ENCODE results near the gene DNMT3A.
"Not testable (repeated sequence)": the region's sequence is repeated elsewhere in the genome, so short reads cannot be mapped to it uniquely, and the experiment has no call there.

The DNMT3A gene

DNA sequence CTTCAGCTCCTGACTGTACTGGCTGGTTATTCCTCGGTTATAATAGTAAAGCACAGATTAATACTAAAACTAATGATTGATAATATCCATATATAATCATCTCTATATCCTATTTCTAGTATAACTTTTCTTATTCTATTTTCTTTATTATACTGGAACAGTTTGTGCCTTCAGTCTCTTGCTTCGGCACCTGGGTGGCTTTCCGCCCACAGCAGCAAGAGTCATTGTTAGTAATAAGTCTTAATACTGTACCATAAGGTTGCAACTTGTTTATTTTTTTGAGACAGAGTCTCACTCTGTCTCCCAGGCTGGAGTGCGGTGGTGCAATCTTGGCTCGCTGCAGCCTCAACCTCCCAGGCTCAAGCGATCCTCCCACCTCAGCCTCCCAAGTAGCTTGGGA lies 130.8 kb downstream of the DNMT3A start:
- not testable (repeated sequence) for DNase-seq (ENCODE audit: low read depth in 2 of 2)

DNA sequence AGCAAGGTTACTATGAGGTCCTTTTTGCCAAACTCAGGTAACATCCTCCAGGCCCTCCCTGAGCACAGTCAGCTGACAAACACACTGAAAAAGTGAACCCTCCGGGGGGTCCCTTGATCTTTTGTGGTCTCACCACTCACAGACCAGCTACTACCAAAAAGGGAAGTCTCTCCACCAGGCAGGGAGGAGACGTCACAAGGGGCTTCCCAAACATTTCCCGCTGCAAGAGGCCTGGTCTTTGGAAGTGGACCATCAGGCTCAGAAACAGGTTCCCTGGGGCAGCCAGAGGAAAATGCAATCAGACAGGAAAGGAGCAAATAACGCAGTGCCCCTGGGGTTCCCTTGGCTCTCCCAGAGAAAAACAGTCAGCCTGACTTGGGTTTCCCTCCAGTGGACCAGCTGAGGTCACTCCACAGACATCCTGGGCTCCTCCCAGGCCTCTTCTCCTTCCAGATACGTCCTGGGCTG lies 134.6 kb downstream of the DNMT3A start:
- no peak for DNase-seq (ENCODE audit: low read depth in 2 of 2)

DNA sequence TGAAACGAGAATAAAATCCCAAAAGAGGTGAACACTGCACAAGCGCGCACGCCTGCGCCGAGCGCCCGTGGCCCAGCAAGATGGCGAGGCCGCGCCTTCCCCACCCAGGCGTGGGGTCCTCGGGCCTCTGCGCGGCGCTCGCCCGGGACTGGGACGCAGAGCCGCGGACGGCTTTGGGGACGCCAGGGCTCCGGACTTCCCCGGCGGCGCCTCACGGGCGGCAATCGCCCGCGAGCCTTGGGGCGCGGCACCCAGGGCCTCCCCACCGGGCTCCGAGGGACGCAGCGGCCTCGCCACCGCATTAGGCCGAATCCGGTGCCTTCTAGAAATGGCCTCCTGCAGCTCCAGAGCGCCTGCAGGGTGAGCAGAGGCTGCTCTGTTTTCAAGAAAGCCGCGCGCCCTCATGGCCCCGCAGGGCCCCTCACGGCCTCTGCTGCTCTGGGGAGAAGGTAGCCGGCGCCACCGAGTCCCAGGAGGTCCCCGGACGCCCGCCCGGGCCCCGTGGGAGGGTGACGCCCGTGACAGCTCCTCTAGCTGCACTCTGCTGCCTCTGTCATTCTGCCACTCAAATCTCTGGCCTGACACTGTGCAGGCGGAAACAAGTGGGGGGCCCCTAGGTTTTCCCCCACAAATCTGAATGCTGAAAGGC lies 137.4 kb downstream of the DNMT3A start:
- DNase-seq (ENCODE audit: low read depth in 2 of 2): no peak

DNA sequence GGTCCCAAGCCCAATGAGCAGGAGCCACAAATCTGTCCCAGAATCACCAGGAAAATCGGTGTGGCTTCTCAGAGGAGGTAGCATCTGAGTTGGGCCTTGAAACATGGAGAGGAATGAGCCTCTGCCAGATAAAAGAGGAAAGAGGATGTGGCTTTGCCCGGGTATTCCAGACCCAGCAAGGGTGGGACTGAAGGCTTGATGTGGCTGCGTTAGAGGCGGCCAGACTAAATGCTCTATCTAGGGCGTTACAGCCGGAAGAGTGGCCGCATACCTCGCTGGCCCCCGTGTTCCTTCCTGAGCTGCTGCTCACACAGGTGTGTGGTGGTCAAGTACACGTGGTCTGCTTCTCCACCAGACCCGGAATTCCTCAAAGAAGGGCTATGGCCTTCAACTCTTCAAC lies 139.4 kb downstream of the DNMT3A start:
- DNase-seq (ENCODE audit: low read depth in 2 of 2): no peak

DNA sequence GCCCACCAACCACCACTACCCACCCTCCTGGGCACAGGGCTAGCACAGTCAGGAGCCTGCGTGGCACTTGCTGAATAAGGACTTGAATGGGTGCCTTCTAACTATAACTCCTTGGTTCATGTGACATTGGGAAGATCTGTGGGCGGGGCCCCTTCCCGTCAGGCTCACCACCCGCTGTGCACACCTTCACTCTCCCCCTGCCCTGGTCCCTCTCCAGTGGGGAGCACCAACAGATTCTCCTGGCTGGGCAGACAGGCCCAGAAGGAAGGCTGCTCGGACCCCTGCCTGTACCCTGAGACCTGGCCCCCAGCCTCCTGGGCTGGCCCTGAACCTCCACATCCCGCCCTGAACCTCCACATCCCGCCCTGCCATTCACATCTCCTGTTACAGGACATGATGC lies 139.9 kb downstream of the DNMT3A start:
- no peak for DNase-seq (ENCODE audit: low read depth in 2 of 2)

DNA sequence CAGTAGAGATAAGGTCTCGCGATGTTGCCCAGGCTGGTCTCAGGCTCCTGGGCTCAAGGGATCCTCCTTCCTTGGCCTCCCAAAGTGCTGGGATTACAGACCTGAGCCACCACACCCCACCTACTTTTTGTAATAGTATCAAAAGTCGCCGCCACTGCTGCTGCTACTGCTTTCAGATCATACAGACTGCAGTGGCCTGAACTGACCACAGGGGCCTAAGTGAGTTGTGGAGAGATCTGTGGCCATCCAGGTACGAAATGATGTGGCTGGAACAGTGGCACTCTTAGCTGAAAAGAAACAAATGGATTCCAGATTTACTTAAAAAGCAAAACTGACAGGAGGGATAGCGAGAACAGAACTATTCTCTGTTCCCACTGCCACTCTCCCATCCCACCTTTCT lies 140.5 kb downstream of the DNMT3A start:
- DNase-seq (ENCODE audit: low read depth in 2 of 2): no peak

DNA sequence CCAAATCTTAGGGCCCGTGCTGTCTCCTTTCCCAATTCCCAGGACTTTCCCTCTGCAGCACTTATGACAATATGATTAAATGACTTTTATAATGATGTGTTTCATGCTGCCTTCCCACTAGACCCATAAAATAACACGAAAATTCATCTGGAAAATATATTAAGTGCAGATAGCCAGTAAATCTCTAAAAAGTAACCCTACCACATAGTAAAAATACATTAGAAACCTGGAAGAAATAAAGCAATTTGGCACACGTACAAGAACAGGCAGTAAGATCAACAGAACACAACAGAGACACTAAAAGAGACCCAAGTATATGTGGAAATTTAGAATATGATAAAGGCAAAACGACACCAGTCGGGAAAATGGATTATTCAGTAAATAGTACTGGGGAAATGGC lies 143.1 kb downstream of the DNMT3A start:
- no peak for DNase-seq (ENCODE audit: low read depth in 2 of 2)

DNA sequence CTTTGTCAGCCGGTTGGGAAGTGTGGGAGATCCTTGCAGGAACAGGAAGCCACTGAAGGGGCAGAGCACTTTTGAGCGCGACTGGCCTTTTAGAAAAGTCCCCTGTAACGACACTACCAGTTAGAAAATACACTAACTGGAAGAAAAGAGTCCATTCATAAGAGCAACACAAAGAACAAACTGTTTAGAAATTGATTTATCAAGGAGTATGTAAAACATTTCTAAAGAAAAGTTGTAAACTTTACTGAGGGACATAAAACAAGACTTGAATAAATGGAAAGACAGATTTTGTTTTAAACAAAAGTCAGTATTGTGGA lies 143.6 kb downstream of the DNMT3A start:
- DNase-seq (ENCODE audit: low read depth in 2 of 2): no peak

DNA sequence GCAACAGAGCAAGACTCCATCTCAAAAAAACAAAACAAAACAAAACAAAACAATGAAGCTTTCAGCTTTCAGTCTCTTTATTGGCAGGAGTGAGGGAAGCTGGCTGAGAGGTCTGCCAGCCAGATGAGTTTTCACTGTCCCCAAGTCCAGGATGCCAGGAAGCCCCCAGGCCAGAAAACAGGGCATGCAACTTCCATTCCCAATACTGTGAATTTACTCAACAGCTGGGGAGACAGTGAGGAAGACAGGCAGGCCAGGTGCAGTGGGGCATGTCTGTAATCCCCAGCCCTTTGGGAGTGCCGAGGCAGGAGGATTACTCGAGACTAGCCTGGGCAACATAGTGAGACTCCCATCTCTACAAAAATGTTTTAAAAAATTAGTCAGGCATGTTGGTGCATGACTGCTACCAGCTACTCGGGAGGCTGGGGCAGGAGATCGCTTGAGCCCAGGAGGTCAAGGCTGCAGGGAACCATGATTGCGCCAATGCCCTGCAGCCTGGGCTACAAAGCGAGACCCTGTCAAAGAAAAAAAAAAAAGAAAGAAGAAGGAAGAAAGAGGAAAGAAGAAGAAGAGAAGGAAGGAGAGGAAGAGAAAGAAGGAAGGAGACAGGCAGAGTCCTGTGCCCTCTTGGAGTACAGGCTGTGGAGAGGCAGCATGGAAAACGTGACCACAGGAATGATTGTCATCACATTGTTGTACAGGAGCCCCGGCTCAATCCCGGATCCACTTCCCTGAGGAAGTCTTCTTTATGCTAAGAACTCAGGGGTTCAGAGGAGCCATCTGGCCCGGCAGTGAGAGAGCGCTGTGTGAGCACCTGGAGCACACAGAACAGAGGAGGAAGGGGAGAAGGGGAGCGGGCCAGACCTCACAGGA lies 144.2 kb downstream of the DNMT3A start:
- no peak for DNase-seq (ENCODE audit: low read depth in 2 of 2)

DNA sequence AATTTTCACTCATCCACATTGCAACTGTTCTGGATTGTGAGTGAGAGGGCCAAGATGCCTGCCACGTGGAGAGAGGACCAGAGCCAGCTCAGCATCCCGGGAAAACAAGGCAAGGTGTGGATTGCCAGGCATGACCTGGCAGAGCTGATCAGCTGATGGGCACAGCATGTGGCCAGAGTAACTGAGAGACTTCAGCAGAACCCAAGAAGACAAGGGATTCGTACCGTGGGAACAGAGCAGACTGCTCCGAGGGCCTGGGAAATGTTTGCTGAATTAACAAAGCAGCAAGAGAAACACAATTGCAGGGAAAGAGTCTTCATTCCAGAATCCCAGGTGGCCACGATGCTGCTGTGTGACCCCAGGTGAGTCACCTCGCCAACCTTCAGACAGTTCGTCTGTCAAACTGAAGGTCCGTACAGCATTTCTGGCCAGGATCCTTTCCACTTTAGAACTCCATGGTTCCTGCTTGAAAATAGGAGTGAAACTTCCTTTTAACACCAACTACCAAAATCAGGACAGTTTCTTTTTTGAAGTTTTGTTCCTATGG lies 147.1 kb downstream of the DNMT3A start:
- no peak for DNase-seq (ENCODE audit: low read depth in 2 of 2)

DNA sequence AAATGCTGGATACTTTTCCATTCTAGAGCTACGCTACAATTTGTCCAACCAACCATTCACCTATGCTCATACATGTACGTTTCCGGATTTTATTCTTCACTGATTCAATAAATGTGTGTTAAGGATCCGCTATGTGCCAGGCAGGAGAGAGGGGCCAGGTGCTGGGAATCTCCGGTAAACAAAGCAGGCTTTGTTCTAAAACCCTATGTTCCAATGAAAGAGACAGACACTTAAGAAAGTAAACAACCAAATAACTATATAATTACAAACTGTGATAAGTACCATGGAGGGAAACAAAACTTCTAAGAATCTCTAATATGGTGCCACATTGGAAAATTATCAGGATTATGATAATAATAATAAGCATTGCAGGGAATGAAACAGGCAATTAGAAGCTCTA lies 151.2 kb downstream of the DNMT3A start:
- DNase-seq (ENCODE audit: low read depth in 2 of 2): no peak

DNA sequence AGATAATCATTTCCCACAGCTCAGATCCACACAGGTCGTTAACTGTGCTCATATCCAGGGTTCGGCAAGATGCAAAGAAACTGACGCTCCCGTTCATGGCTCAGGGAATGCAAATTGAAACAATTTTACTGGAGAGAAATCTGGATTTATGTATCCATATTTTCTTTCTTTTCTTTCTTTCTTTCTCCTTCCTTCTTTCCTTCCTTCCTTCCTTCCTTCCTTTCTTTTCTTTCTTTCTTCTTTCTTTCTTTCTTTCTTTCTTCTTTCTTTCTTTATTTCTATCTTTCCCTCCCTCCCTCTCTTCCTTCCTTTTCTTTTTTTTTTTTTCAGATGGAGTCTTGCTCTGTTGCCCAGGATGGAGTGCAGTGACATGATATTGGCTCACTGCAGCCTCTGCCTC lies 153.3 kb downstream of the DNMT3A start:
- no peak for DNase-seq (ENCODE audit: low read depth in 2 of 2)

DNA sequence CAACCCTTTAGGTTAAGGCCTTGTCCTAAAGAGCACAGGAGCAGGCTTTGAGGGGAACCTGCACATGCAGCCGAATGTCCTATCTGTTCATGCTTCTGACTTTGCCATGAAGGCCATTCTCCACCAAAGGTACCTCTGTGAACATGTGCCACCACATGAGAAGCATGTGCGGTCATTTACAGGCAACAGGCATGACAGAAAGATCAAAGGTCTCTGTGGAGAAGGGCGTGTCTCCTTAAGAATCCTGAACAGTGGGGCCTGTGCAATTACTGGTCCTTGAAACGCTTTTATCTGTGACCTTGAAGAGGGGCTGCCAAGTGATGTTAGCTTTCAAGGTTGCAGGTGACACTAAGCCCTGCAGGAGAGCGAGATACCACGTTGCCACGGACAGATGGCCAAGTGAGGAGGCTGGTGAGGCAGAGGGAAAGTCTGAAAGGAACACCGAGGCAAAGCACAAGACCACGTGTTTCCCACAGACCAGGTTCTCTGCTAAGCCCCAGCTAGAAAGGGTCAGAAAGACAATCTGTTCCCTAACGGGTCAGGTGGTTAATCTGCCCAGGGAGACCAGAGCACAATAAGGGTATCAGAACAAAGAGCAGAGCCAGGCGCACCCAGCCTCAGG lies 153.9 kb downstream of the DNMT3A start:
- DNase-seq (ENCODE audit: low read depth in 2 of 2): no peak

DNA sequence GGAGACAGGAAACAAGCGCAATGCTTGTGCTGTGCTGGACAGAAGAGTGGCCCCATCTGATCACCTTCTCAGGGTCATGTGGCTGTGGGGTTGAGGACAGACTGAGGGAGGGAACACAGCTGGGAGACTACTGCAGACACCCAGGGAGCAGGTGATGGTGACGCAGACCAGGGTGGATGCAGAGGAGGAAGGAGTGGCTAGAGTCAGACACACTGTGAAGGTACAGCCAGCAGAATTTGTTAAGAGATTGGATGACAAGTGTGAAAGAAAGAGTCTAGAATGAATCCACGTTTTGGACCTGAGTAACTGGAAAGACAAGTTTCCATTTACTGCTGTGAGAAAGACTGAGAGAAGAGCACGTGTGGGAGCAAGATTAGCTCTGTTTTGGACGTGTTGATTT lies 157.5 kb downstream of the DNMT3A start:
- DNase-seq (ENCODE audit: low read depth in 2 of 2): no peak

DNA sequence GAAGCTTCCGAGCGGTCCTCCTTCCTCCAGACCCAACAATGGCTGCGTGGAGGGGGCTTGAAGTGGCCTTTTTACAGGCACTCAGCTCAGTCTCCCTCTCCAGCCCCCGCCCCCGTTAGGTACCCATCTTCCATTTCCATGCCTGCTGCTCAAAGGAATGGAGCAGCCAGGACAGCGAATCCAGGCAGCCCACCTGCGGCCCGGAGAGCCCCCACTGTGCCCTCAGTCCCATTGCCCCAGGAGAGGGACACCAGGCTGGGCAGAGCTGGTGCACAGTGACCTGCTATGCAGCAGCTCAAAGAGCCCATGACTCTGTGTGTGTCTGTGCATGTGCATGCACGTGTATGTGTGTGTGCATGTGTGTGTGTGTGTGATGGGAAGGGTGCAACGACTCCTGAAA lies 162.7 kb downstream of the DNMT3A start:
- no peak for DNase-seq (ENCODE audit: low read depth in 2 of 2)
